ENCODE measurements around the gene TMEM143.

DNA sequence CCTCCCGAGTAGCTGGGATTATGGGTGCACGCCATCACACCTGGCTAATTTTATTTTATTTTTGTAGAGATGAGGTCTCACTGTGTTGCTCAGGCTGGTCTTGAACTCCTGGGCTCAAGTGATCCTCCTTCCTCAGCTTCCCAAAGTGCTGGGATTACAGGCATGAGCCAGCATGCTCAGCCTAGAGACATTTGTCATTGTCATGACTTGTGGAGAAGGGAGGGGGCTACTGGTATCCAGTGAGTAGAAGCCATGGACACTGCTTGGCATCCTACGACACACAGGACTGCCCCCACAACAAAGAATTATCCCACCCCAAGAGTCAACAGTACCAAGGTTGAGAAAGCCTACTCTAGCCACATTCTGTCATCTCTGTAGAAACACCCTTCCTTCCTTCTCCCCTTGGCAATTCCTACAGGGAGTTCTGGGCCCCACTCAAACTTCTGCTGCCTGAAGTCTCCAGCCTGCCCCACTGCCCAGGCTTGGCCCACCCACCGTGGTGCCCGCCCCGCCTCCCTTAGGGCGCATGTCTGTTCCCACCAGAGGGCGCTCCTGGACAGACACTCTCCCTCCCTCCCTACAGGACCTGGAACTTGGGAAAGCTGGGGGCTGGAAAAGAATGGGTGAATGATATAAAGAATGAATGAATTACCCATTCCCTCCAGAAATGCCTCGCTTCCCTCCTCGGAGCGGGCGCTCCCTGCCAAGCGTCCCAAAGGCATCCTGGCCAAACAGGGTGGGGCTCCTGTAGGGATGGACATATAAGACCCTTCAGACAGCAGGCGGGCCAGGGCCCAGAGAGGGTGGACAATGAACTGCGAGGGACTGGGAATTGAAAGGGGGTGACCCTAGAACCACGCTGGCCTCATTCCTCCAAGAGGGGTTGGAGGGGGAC is 43.8 kb downstream of the TMEM143 start:
- TF ChIP-seq, protein P1, sequence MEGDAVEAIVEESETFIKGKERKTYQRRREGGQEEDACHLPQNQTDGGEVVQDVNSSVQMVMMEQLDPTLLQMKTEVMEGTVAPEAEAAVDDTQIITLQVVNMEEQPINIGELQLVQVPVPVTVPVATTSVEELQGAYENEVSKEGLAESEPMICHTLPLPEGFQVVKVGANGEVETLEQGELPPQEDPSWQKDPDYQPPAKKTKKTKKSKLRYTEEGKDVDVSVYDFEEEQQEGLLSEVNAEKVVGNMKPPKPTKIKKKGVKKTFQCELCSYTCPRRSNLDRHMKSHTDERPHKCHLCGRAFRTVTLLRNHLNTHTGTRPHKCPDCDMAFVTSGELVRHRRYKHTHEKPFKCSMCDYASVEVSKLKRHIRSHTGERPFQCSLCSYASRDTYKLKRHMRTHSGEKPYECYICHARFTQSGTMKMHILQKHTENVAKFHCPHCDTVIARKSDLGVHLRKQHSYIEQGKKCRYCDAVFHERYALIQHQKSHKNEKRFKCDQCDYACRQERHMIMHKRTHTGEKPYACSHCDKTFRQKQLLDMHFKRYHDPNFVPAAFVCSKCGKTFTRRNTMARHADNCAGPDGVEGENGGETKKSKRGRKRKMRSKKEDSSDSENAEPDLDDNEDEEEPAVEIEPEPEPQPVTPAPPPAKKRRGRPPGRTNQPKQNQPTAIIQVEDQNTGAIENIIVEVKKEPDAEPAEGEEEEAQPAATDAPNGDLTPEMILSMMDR (conservative IDR thresholded peaks at IDR 0.05), result peak; percentile 94
- no peak for TF ChIP-seq EZH2 (IDR thresholded peaks at IDR 0.05; ENCODE audit: low read depth)
